SU-DHL-6 (cell line): Measurements from ENCODE around the gene DDB1.

Source experiments
- H2AFZ ChIP-seq: fragments of 200-600 bp; sonication (generic); 2 replicates; pipeline ENCODE4 v1.6.1; 2014; ENCODE audit warnings: low read depth, mild to moderate bottlenecking, moderate library complexity, mixed read lengths, antibody characterized with exemption, low read length; ENCODE audit not compliant: severe bottlenecking
- H3F3A ChIP-seq: fragments of 200-600 bp; shearing (Covaris generic); 2 replicates; pipeline ENCODE4 v1.6.0; 2016; ENCODE audit warnings: antibody characterized with exemption, mild to moderate bottlenecking; ENCODE audit not compliant: insufficient read depth
- H3K27ac ChIP-seq: fragments of 200-600 bp; sonication (generic); 2 replicates; pipeline ENCODE4 v1.5.1; 2016; ENCODE audit warnings: low read depth, mild to moderate bottlenecking, low read length, moderate library complexity, mixed read lengths
- H3K27me3 ChIP-seq: fragments of 200-600 bp; sonication (generic), shearing (Covaris generic); 2 replicates; pipeline ENCODE4 v1.6.0; 2014; ENCODE audit warnings: mild to moderate bottlenecking, low read length
- H3K36me3 ChIP-seq: fragments of 200-600 bp; sonication (generic); 2 replicates; pipeline ENCODE4 v1.6.1; 2014; ENCODE audit warnings: mild to moderate bottlenecking, low read length, mixed read lengths
- H3K4me2 ChIP-seq: fragments of 300-600, 200-600 bp; shearing (Covaris generic), sonication (generic); 2 replicates; pipeline ENCODE4 v1.6.0; 2014; ENCODE audit warnings: low read length, low read depth, mild to moderate bottlenecking; ENCODE audit not compliant: poor library complexity, severe bottlenecking
- H3K4me3 ChIP-seq: fragments of 200-600 bp; sonication (generic); 2 replicates; pipeline ENCODE4 v1.5.1; 2014; ENCODE audit warnings: antibody characterized with exemption, low read length, mild to moderate bottlenecking, mixed read lengths; ENCODE audit not compliant: insufficient read depth, poor library complexity, severe bottlenecking
- H3K79me2 ChIP-seq: fragments of 200-600 bp; sonication (generic); 2 replicates; pipeline ENCODE4 v1.6.1; 2014; ENCODE audit warnings: mild to moderate bottlenecking, low read length, moderate library complexity; ENCODE audit not compliant: insufficient read depth
- H3K9ac ChIP-seq: fragments of 200-600 bp; sonication (generic); 2 replicates; pipeline ENCODE4 v1.7.0; 2014; ENCODE audit warnings: mild to moderate bottlenecking, low read length
- H3K9me2 ChIP-seq: fragments of 200-600 bp; sonication (generic); replicated peaks from 2 replicates; pipeline ENCODE4 v1.6.1; 2014; ENCODE audit warnings: low read length; ENCODE audit not compliant: insufficient read depth
- H3K9me3 ChIP-seq: fragments of 200-600 bp; sonication (generic); 2 replicates; pipeline ENCODE4 v1.6.1; 2014; ENCODE audit warnings: low read length, mixed read lengths; ENCODE audit not compliant: insufficient read depth
- H4K20me1 ChIP-seq: fragments of 200-600 bp; sonication (generic); 2 replicates; pipeline ENCODE4 v1.6.1; 2014; ENCODE audit warnings: low read depth, mild to moderate bottlenecking, antibody characterized with exemption, low read length, moderate library complexity, mixed read lengths
- CTCF ChIP-seq: fragments of 200-600 bp; sonication (generic); IDR thresholded peaks from one replicate; pipeline ENCODE4 v1.5.1; 2017; ENCODE audit warnings: antibody characterized with exemption, mild to moderate bottlenecking, low read length, moderate library complexity; ENCODE audit not compliant: insufficient read depth, poor library complexity, severe bottlenecking
- EZH2phosphoT487 ChIP-seq: fragments of 200-600 bp; sonication (generic), shearing (Covaris generic); conservative IDR thresholded peaks from 2 replicates; pipeline ENCODE4 v1.6.1; 2018; ENCODE audit warnings: mild to moderate bottlenecking, antibody characterized with exemption, low read length, moderate library complexity, mixed read lengths

Gene DDB1

DNA sequence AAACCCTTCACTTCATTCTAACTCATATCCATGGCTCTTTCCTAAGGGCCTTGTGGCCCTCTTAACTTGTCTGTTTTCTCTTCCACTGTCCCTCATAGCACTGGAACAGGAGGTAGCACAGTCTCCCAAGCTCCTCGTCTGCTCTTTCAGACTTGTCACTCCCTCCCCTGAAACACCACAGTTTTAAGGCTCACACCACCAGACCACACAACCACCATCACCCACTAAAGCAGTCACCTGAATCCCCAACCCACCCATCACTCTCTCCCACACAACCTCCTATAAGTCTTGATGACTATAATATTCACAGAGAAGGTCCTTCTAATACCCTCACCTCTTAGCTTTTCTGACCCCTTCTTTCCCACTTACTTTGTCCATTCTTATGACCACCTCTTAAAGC, 26.7 kb downstream of the DDB1 start:
- Histone ChIP-seq H3K9me3 (no peaks in the 10 kb centered on the region), H3K4me2 (no peak overlapping the region), H3K36me3 (peaks cover 15% of the 10 kb centered on the region; the same call in 1 of the 2 replicates), H3K27ac (no peak overlapping the region), H3K9me2 (no peaks in the 10 kb centered on the region), H3K4me3 (no peak overlapping the region), H3K27me3 (no peaks in the 10 kb centered on the region), H4K20me1 (no peaks in the 10 kb centered on the region), H3K9ac (no peak overlapping the region), H3K79me2 (no peaks in the 10 kb centered on the region), H3F3A (no peaks in the 10 kb centered on the region), H2AFZ (no peak overlapping the region)
- TF ChIP-seq CTCF (no peak), EZH2phosphoT487 (no peak)

DNA sequence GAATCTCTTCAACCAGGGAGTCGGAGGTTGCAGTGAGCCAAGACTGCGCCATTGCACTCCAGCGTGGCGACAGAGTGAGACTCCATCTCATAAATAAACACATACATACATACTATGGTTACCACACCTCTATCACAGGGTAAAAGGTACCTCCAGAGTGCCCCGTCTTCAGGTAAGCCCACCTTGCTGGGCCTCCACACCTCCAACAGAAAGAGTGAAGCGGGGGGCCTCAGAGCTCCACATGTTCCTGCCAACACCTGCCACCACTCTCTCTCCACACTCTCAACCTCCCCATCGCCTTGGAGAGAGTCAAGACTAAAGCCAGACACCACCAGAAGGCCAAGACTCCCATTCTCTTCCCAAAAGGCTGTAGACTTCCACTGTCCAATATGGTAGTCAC, 27.5 kb downstream of the DDB1 start:
- TF ChIP-seq EZH2phosphoT487, result no peak
- TF ChIP-seq CTCF, result no peak
- Histone ChIP-seq H3K36me3 (peaks cover 15% of the 10 kb centered on the region; the same call in 1 of the 2 replicates), H4K20me1 (no peaks in the 10 kb centered on the region)

DNA sequence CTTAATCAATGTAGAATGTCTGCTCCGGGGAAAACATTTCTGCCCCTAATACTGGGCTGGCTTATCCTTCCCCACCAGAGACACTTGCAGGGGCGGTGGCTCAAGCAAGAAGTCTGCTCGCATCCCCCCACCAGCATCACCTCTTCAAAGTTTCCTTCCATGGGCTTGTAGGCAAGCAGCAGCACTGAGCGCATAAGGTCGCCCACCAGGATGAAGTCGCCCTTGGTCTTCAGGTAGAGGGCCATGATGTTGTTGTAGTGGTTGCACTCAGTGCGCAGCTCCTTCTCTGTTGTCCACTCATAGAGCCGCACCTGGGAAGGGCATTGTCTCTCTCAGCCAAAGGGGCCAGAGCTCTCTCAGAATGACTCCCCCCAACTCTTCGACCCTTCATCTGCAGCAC, 29.2 kb downstream of the DDB1 start:
- Histone ChIP-seq H3K4me2 (no peak overlapping the region), H3F3A (no peaks in the 10 kb centered on the region), H3K9ac (no peak overlapping the region), H3K79me2 (no peaks in the 10 kb centered on the region), H3K27ac (no peak overlapping the region), H3K4me3 (no peak overlapping the region), H3K9me3 (no peaks in the 10 kb centered on the region), H4K20me1 (no peaks in the 10 kb centered on the region), H3K9me2 (no peaks in the 10 kb centered on the region), H2AFZ (no peak overlapping the region), H3K27me3 (no peaks in the 10 kb centered on the region), H3K36me3 (peaks cover 15% of the 10 kb centered on the region; the same call in 1 of the 2 replicates)
- no peak for TF ChIP-seq CTCF
- TF ChIP-seq EZH2phosphoT487, result no peak

More for the DNA sequence above, 27.5 kb downstream of the DDB1 start:
- H3K4me2 ChIP-seq, result no peak overlapping the region
- H3K9me3 ChIP-seq, result no peaks in the 10 kb centered on the region
- H3K4me3 ChIP-seq, result no peak overlapping the region
- no peaks in the 10 kb centered on the region for H3K27me3 ChIP-seq
- no peaks in the 10 kb centered on the region for H3F3A ChIP-seq
- H3K9me2 ChIP-seq, result no peaks in the 10 kb centered on the region
- no peak overlapping the region for H2AFZ ChIP-seq
- H3K9ac ChIP-seq, result no peak overlapping the region
- no peaks in the 10 kb centered on the region for H3K79me2 ChIP-seq
- H3K27ac ChIP-seq, result no peak overlapping the region
